Heart right ventricle (tissue), 16 donors: ENCODE results near the gene CMBL. TPM values are rescaled to one million over a fixed set of nuclear protein-coding genes. Genes with fewer than 3 reads are reported as not detected.
"Not testable (repeated sequence)": the region's sequence is repeated elsewhere in the genome, so short reads cannot be mapped to it uniquely, and the experiment has no call there.

Experiments
- ATAC-seq, 8 donors: fragments of 200-7000 bp; cut with Tn5 transposase; one replicate each; pipeline ENCODE4 v1.9.1; 2020; ENCODE audit warnings: mild to moderate bottlenecking in 8 of 8, moderate library complexity in 8 of 8, moderate number of reproducible peaks in 1 of 8
- DNase-seq, 2 donors: peaks; one replicate each; pipeline ENCODE4 v3.0.0-alpha.2; 2020
- H3K27ac ChIP-seq, 10 donors: fragments of 200-600 bp; sonication (generic) in 2 of 10; one replicate each; pipeline versions ENCODE4 v1.5.0 to v1.8.0; 2020 to 2022; ENCODE audit warnings: mild to moderate bottlenecking in 3 of 10
- H3K27me3 ChIP-seq, 7 donors: fragments of 200-600 bp; one replicate each; pipeline ENCODE4 v1.8.0; 2021 to 2022; ENCODE audit warnings: mild to moderate bottlenecking in 2 of 7
- H3K36me3 ChIP-seq, 9 donors: fragments of 200-600 bp; sonication (generic) in 1 of 9; one replicate each; pipeline versions ENCODE4 v1.5.0 to v1.8.0; 2020 to 2022; ENCODE audit warnings: mild to moderate bottlenecking in 2 of 9
- H3K4me1 ChIP-seq, 9 donors: fragments of 200-600 bp; sonication (generic) in 1 of 9; one replicate each; pipeline versions ENCODE4 v1.5.0 to v1.8.0; 2020 to 2022; ENCODE audit warnings: mild to moderate bottlenecking in 4 of 9
- H3K4me3 ChIP-seq, 10 donors: fragments of 200-600 bp; sonication (generic) in 2 of 10; one replicate each; pipeline versions ENCODE4 v1.5.0 to v1.8.0; 2020 to 2022; ENCODE audit warnings: mild to moderate bottlenecking in 7 of 10, moderate library complexity in 2 of 10
- H3K9me3 ChIP-seq, 11 donors: fragments of 200-600 bp in 10 of 11; sonication (generic) in 2 of 11; one replicate each; pipeline versions ENCODE4 v1.5.0 to v1.8.0; 2013 to 2022; ENCODE audit warnings: mild to moderate bottlenecking in 2 of 11, control low read depth in 1 of 11, moderate library complexity in 1 of 11
- CTCF ChIP-seq, 9 donors: fragments of 200-600 bp; sonication (generic) in 2 of 9; IDR thresholded peaks; one replicate each; pipeline versions ENCODE4 v1.5.0 to v1.8.0; 2021 to 2022; ENCODE audit warnings: antibody characterized with exemption in 9 of 9, mild to moderate bottlenecking in 5 of 9, moderate library complexity in 1 of 9
- WGBS, 2 donors: extraction: QIAGEN DNeasy Blood & Tissue Kit; methylation state at CpG; one replicate each; pipeline ENCODE4 v1.1.7; 2013; ENCODE audit warnings: inconsistent platforms in 1 of 2; 5-methylcytosine and 5-hydroxymethylcytosine counted together
- intact Hi-C, 10 donors: fragments of 100-400 bp; cut with DNase I; formaldehyde crosslinking; loops; one replicate each; pipeline versions ENCODE4 v1.11.1 to v1.14.2; 2022
- polyA plus RNA-seq, 2 donors: library from polyadenylated mRNA; stranded (reverse); fragments of 200-250 nt; gene quantifications; one replicate each; pipeline ENCODE4 v1.2.3, GENCODE V29; 2013
- total RNA-seq, 10 donors: library from RNA; stranded (reverse); fragmentation: NEBNext Ultra II Directional in 3 of 10; extraction: Animal tissue kit (Norgen Biotek cat#: 25700) in 3 of 10; gene quantifications; one replicate each; pipeline versions ENCODE4 v1.2.1 to v1.2.4, GENCODE V29; 2021 to 2023
- donor health status: Arrhythmogenic right ventricular cardiomyopathy.
- donor health status: ischemic (EF 13 %, LVEDD 7.1; RV severe dilation, severe dysfunction).
- donor health status: healthy with polysubstance abuse.
- donor health status: DM: no; HTN: yes; CAD: no.
- donor health status: DM: no; HTN: no; CAD: no.
- donor health status: ischemic (EF 25% LVEDD 6.9; RV normal size, moderate dysfunction).
- donor health status: ischemic (EF 25% LVEDD 5.7; RV mildly dilated, moderate dysfunction).
- donor health status: healthy.
- donor health status: DM: yes; HTN: yes; CAD: no.
- donor health status: Ischemic cardiomyopathy.
- donor health status: ischemic (EF 35%, LVEDD 5.7; RV mildly dilated, moderate dysfunction).
- donor health status: nonischemic (EF 11% LVEDD 7.7; RV severe dilation, severe dysfunction).
- donor health status: DM: yes; HTN: yes; CAD: no.
- donor health status: PGD.
- donor health status: ischemic (EF 29% LVEDD 5.4; RV normal size, mild dysfunction).
- donor health status: nonischemic (EF 23%, LVEDD 6.1; RV moderate dilation, normal function).

Gene CMBL
- total and polyA plus RNA-seq, 12 donors: 12.0 to 53.4 (median 40.7) TPM

- H3K36me3 ChIP-seq: peaks cover 0 to 21% (median 0%) of the 10 kb centered on the region in 9 donors
- WGBS, 2 donors: 91 to 94% methylated on average over 13 of the region's 13 CpGs
- ATAC-seq: peak in 1 of 8 donors; percentile 20
These were observed 29.7 kb downstream of the CMBL start for GRCh38 chr5:10277773-10278630.

GRCh38 chr5:10276691-10277090 is 31.0 kb downstream of the CMBL start:
- no peak for TF ChIP-seq CTCF (IDR thresholded peaks at IDR 0.05)
- Histone ChIP-seq H3K36me3 (peaks cover 0 to 20% (median 0%) of the 10 kb centered on the region in 9 donors), H3K4me1 (no peaks in the 10 kb centered on the region), H3K4me3 (no peak overlapping the region), H3K9me3 (peaks cover 0 to 6% (median 0%) of the 10 kb centered on the region in 11 donors), H3K27me3 (no peaks in the 10 kb centered on the region), H3K27ac (no peak overlapping the region)
- intact Hi-C loops: loop anchor here in 1 of 10 donors (10.0 kb wide), 1 partner anchor 358 kb away; no protein-coding TSS in a partner anchor
- DNase-seq (no peak), ATAC-seq (no peak)
- 67 to 68% methylated on average over 7 of the region's 7 CpGs for WGBS, 2 donors

More at GRCh38 chr5:10277773-10278630, 29.7 kb downstream of the CMBL start:
- Histone ChIP-seq H3K27me3 (no peaks in the 10 kb centered on the region), H3K27ac (no peak overlapping the region), H3K9me3 (no peaks in the 10 kb centered on the region), H3K4me3 (no peak overlapping the region), H3K4me1 (no peaks in the 10 kb centered on the region)
- TF ChIP-seq CTCF (IDR thresholded peaks at IDR 0.05): no peak
- no peak for DNase-seq
- intact Hi-C loops: loop anchor here in 1 of 10 donors (10.0 kb wide), 1 partner anchor 357 kb away; no protein-coding TSS in a partner anchor

GRCh38 chr5:10275991-10276390 is 31.7 kb downstream of the CMBL start:
- intact Hi-C loops: loop anchor here in 1 of 10 donors (10.0 kb wide), 1 partner anchor 359 kb away; no protein-coding TSS in a partner anchor
- 87 to 95% methylated on average over 9 of the region's 9 CpGs for WGBS, 2 donors
- H3K27me3 ChIP-seq: no peaks in the 10 kb centered on the region
- no peak for DNase-seq
- H3K4me3 ChIP-seq: no peak overlapping the region
- no peak overlapping the region for H3K27ac ChIP-seq
- H3K36me3 ChIP-seq: peaks cover 0 to 14% (median 0%) of the 10 kb centered on the region in 9 donors
- ATAC-seq: peak in 2 of 8 donors; percentile 20 to 42
- no peaks in the 10 kb centered on the region for H3K4me1 ChIP-seq
- no peak for TF ChIP-seq CTCF (IDR thresholded peaks at IDR 0.05)
- peaks cover 0 to 6% (median 0%) of the 10 kb centered on the region in 11 donors for H3K9me3 ChIP-seq

- intact Hi-C loops: loop anchor here in 1 of 10 donors (10.0 kb wide), 1 partner anchor 359 kb away; no protein-coding TSS in a partner anchor
- no peak for TF ChIP-seq CTCF (IDR thresholded peaks at IDR 0.05)
- Histone ChIP-seq H3K4me3 (no peak overlapping the region), H3K4me1 (no peaks in the 10 kb centered on the region), H3K27ac (no peak overlapping the region), H3K27me3 (no peaks in the 10 kb centered on the region), H3K36me3 (peaks cover 0 to 14% (median 0%) of the 10 kb centered on the region in 9 donors), H3K9me3 (peaks cover 0 to 6% (median 0%) of the 10 kb centered on the region in 11 donors)
- 66 to 82% methylated on average over 10 of the region's 10 CpGs for WGBS, 2 donors
- ATAC-seq: no peak
- no peak for DNase-seq
These were observed 32.2 kb downstream of the CMBL start for GRCh38 chr5:10275460-10275859.

- not testable (repeated sequence) for DNase-seq, H3K27me3 ChIP-seq, H3K36me3 ChIP-seq, H3K4me3 ChIP-seq, H3K9me3 ChIP-seq, H3K27ac ChIP-seq, H3K4me1 ChIP-seq, ATAC-seq
- intact Hi-C loops: loop anchor here in 1 of 10 donors (10.0 kb wide), 1 partner anchor 362 kb away; no protein-coding TSS in a partner anchor
- 59 to 70% methylated on average over 6 of the region's 6 CpGs for WGBS, 2 donors
These were observed 34.9 kb downstream of the CMBL start for GRCh38 chr5:10272875-10273209.
